Astrocyte (in vitro differentiated cells and primary cell): Measurements from ENCODE around the gene GNAT1.

Experiments used
- EZH2 ChIP-seq: IDR thresholded peaks from 2 replicates; pipeline ENCODE4 v1.6.1; 2012; ENCODE audit warnings: mild to moderate bottlenecking, low read length, inconsistent platforms; ENCODE audit not compliant: insufficient read depth
- TF ChIP-seq, protein P1 (sequence below): IDR thresholded peaks from 2 replicates; pipeline ENCODE4 v1.5.1; 2011; ENCODE audit warnings: low read depth, mild to moderate bottlenecking, inconsistent platforms, low read length, moderate library complexity; ENCODE audit not compliant: insufficient read depth

DNA sequence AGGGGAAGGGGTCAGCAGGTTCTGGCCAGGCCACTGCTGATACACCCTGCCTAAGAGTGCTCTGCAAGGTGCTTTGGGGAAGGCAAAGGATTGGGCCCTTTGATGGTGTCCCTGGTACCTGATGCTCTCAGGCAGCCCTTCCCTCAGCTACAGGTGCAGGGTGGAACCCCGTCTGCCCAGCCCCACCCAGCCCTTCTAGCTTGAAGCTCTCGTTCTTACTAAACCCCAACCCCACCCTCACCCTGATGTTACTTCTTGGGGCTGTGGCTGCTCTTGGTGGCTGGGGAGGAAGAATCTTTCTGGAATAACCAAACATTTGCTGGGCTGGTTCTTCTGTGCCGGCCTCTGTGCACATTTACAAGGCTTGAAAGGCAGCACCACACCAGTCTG lies 51.0 kb downstream of the GNAT1 start:
- TF ChIP-seq, protein P1, sequence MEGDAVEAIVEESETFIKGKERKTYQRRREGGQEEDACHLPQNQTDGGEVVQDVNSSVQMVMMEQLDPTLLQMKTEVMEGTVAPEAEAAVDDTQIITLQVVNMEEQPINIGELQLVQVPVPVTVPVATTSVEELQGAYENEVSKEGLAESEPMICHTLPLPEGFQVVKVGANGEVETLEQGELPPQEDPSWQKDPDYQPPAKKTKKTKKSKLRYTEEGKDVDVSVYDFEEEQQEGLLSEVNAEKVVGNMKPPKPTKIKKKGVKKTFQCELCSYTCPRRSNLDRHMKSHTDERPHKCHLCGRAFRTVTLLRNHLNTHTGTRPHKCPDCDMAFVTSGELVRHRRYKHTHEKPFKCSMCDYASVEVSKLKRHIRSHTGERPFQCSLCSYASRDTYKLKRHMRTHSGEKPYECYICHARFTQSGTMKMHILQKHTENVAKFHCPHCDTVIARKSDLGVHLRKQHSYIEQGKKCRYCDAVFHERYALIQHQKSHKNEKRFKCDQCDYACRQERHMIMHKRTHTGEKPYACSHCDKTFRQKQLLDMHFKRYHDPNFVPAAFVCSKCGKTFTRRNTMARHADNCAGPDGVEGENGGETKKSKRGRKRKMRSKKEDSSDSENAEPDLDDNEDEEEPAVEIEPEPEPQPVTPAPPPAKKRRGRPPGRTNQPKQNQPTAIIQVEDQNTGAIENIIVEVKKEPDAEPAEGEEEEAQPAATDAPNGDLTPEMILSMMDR = no peak
- no peak for TF ChIP-seq EZH2
